GM12878 (cell line): ENCODE measurements around the gene ZNF644. TPM values are rescaled to one million over a fixed set of nuclear protein-coding genes. Genes with fewer than 3 reads are reported as not detected.

Experiments
- ATAC-seq: fragments of 200-7000 bp; cut with Tn5 transposase; 3 replicates; pipeline ENCODE4 v1.9.1; 2020; ENCODE audit warnings: mild to moderate bottlenecking, moderate library complexity
- BruUV-seq: library from RNA; stranded (reverse); fragments of 400-500 nt; replicated peaks from 2 replicates; lab custom pipeline; 2021; lab: Mats Ljungman, UMichigan
- CTCF ChIA-PET: fragments of 300-600 bp; sonication (Branson Sonifier 250); formaldehyde crosslinking; extraction: SDS; loops from one replicate; lab custom pipeline; 2021; ENCODE audit warnings: inconsistent platforms; lab: Yijun Ruan, JAX
- POLR2A ChIA-PET: fragments of 350-600 bp; formaldehyde crosslinking; extraction: SDS; loops from one replicate; lab custom pipeline; 2021; ENCODE audit warnings: inconsistent platforms; lab: Charles Lee
- RAD21 ChIA-PET: fragments of 300-600 bp; sonication (Branson Sonifier 250); formaldehyde crosslinking; loops from one replicate; lab custom pipeline; 2023; ENCODE audit warnings: antibody characterized with exemption; ENCODE audit not compliant: unreplicated experiment; lab: Charles Lee
- SMC1A ChIA-PET: fragments of 300-600 bp; sonication (Branson Sonifier 250); formaldehyde crosslinking; loops from one replicate; lab custom pipeline; 2023; ENCODE audit not compliant: unreplicated experiment, uncharacterized antibody; lab: Charles Lee
- DNase-seq: peaks from one replicate; pipeline ENCODE4 v3.0.0-alpha.2; 2011; ENCODE audit warnings: low read depth, low spot score
- FAIRE-seq: peaks from 3 replicates; lab custom pipeline; 2011; peaks lifted over from hg19 to GRCh38; lab: Jason Lieb, UNC
- H2AFZ ChIP-seq: 2 replicates; pipeline ENCODE4 v1.6.0; 2011; ENCODE audit warnings: low read depth, low read length, control low read depth; ENCODE audit not compliant: control insufficient read depth
- H3K27ac ChIP-seq: 2 replicates; pipeline ENCODE4 v1.5.1; 2011; ENCODE audit warnings: control low read depth; ENCODE audit not compliant: control insufficient read depth, insufficient read depth
- H3K27me3 ChIP-seq, 2 experiments: replicated peaks in 1 of 2; 2 replicates each; pipeline versions ENCODE4 v1.6.0 to v1.6.1; 2011; ENCODE audit warnings: low read length in 1 of 2; ENCODE audit not compliant: control insufficient read depth in 2 of 2, insufficient read depth in 2 of 2
- H3K36me3 ChIP-seq, 2 experiments: 2 replicates each; pipeline ENCODE4 v1.5.1; 2011; ENCODE audit warnings: low read length in 1 of 2; ENCODE audit not compliant: control insufficient read depth in 2 of 2, insufficient read depth in 2 of 2
- H3K4me1 ChIP-seq: 2 replicates; pipeline ENCODE4 v1.6.1; 2011; ENCODE audit warnings: mild to moderate bottlenecking, low read length, moderate library complexity, mixed read lengths; ENCODE audit not compliant: control insufficient read depth, insufficient read depth
- H3K4me2 ChIP-seq: 2 replicates; pipeline ENCODE4 v1.6.0; 2011; ENCODE audit warnings: control low read depth; ENCODE audit not compliant: control insufficient read depth, insufficient read depth
- H3K4me3 ChIP-seq: fragments of 200-600 bp; sonication (generic); 2 replicates; pipeline ENCODE4 v1.5.1; 2016
- H3K79me2 ChIP-seq: 2 replicates; pipeline ENCODE4 v1.6.0; 2011; ENCODE audit warnings: low read length; ENCODE audit not compliant: control insufficient read depth, insufficient read depth
- H3K9ac ChIP-seq: 2 replicates; pipeline ENCODE4 v1.8.0; 2011; ENCODE audit warnings: low read length, control low read depth, mixed read lengths; ENCODE audit not compliant: control insufficient read depth, insufficient read depth
- H3K9me3 ChIP-seq: replicated peaks from 3 replicates; pipeline ENCODE4 v1.5.1; 2011; ENCODE audit warnings: mild to moderate bottlenecking, low read length; ENCODE audit not compliant: control insufficient read depth, insufficient read depth
- H4K20me1 ChIP-seq: 2 replicates; pipeline ENCODE4 v1.6.0; 2011; ENCODE audit not compliant: control insufficient read depth, insufficient read depth
- ATF7 ChIP-seq: fragments of 450-650 bp; IDR thresholded peaks from 2 replicates; pipeline ENCODE4 v1.6.1; 2016; ENCODE audit warnings: low read depth, mild to moderate bottlenecking
- BACH1 ChIP-seq: fragments of 450-650 bp; IDR thresholded peaks from 2 replicates; pipeline ENCODE4 v1.6.1; 2017; ENCODE audit warnings: mild to moderate bottlenecking, borderline replicate concordance
- BMI1 ChIP-seq: fragments of 450-650 bp; IDR thresholded peaks from 2 replicates; pipeline ENCODE4 v1.6.1; 2016; ENCODE audit warnings: mild to moderate bottlenecking, moderate library complexity, borderline replicate concordance
- BRCA1 ChIP-seq: IDR thresholded peaks from 2 replicates; pipeline ENCODE4 v1.6.1; 2011; ENCODE audit warnings: low read depth, low read length, improper control_type of control experiment
- EZH2 ChIP-seq: IDR thresholded peaks from 2 replicates; pipeline ENCODE4 v1.6.1; 2012; ENCODE audit warnings: low read depth, mild to moderate bottlenecking, control low read depth, inconsistent platforms, low read length, borderline replicate concordance; ENCODE audit not compliant: control insufficient read depth
- MTA3 ChIP-seq: IDR thresholded peaks from 2 replicates; pipeline ENCODE4 v1.6.1; 2012; ENCODE audit warnings: low read length, inconsistent platforms, borderline replicate concordance
- RAD21 ChIP-seq: IDR thresholded peaks from 2 replicates; pipeline ENCODE4 v1.6.1; 2011; ENCODE audit warnings: mild to moderate bottlenecking, low read depth, low read length, moderate library complexity; ENCODE audit not compliant: insufficient read depth
- RFX5 ChIP-seq: IDR thresholded peaks from 2 replicates; pipeline ENCODE4 v1.6.1; 2011; ENCODE audit warnings: low read depth, low read length, improper control_type of control experiment
- SUZ12 ChIP-seq: fragments of 200-600 bp; sonication (generic); IDR thresholded peaks from one replicate; pipeline ENCODE4 v1.6.1; 2018; ENCODE audit warnings: antibody characterized with exemption, mild to moderate bottlenecking; ENCODE audit not compliant: unreplicated experiment
- TBL1XR1 ChIP-seq: IDR thresholded peaks from 2 replicates; pipeline ENCODE4 v1.6.1; 2012; ENCODE audit warnings: low read depth, low read length, improper control_type of control experiment
- WGBS: methylation state at CpG from one replicate; pipeline ENCODE4 v1.1.6; 2016; ENCODE audit warnings: low lambda C conversion rate; ENCODE audit not compliant: insufficient replicate concordance, insufficient coverage; ENCODE audit errors: missing lambda C conversion rate; 5-methylcytosine and 5-hydroxymethylcytosine counted together
- in situ Hi-C: fragments of 300-500 bp; cut with MboI; formaldehyde crosslinking; loops from 9 replicates; pipeline ENCODE4 v1.14.3; 2018; ENCODE audit warnings: mixed read lengths
- intact Hi-C: fragments of 100-400 bp; cut with micrococcal nuclease; formaldehyde crosslinking; loops from one replicate; pipeline ENCODE4 v1.14.2; 2022; ENCODE audit not compliant: unreplicated experiment
- polyA plus RNA-seq, 11 experiments: library from polyadenylated mRNA; depleted of rRNA in 4 of 11; unstranded in 6 of 11; stranded (reverse) in 5 of 11; fragments of >200 nt; fragmentation: Nextera tagmentation in 4 of 11; fragmentation: Illumina TruSeq in 1 of 11; extraction: Ambion mirVana in 4 of 11; extraction: Trizol in 1 of 11; gene quantifications; 1 replicate in 1 of 11; 2 replicates in 10 of 11; pipeline versions ENCODE4 v1.2.1 to v1.2.3, GENCODE V29; 2011 to 2016; ENCODE audit warnings: inconsistent platforms in 2 of 11, missing spikeins in 2 of 11, low read depth in 1 of 11
- total RNA-seq, 4 experiments: library from RNA; depleted of rRNA in 3 of 4; stranded (reverse); fragments of >200 nt in 3 of 4; fragmentation: Illumina TruSeq in 1 of 4; extraction: Trizol in 1 of 4; gene quantifications; 2 replicates each; pipeline versions ENCODE4 v1.2.1 to v1.2.3, GENCODE V29; 2013 to 2021
- TF ChIP-seq, protein P1 (sequence below): IDR thresholded peaks from 2 replicates; pipeline ENCODE4 v1.6.1; 2012; ENCODE audit warnings: low read depth, low read length, improper control_type of control experiment
- TF ChIP-seq, protein P2 (sequence below): fragments of 450-650 bp; formaldehyde crosslinking; IDR thresholded peaks from 2 replicates; pipeline ENCODE4 v1.5.0; 2022; ENCODE audit warnings: mild to moderate bottlenecking, missing genetic modification characterization

ZNF644 gene
- total and polyA plus RNA-seq, 10 of the 15 experiments (the other 5 are each of a cell fraction or from before 2014, with no cell fraction given): 17.7 to 55.3 (median 29.5) TPM

DNA sequence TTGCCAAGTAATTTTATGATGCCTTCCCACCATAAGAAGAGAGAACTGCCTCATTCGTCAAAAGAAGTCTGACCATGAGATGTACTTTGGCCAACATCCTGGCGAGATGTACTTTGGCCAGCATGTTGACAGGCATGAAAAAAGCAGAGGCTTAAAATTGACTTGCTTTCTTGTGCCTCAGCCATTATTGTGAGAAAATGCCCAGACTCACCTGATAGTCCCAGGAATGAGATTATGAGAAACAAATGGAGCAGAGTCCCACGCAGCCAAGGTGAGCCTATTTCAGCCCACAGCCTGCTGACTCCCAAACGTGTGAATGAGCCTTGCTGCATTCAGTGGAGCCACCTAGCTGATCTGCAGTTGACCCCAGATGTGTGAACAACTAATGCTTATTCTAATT, 43.5 kb upstream of the ZNF644 start:
- Histone ChIP-seq H3K79me2 (no peaks in the 10 kb centered on the region), H3K36me3 (no peaks in the 10 kb centered on the region), H3K27ac (no peak overlapping the region), H3K9ac (no peak overlapping the region), H2AFZ (no peak overlapping the region), H4K20me1 (no peaks in the 10 kb centered on the region), H3K4me2 (no peak overlapping the region), H3K4me1 (no peaks in the 10 kb centered on the region), H3K27me3 (no peaks in the 10 kb centered on the region), H3K9me3 (peaks cover 15% of the 10 kb centered on the region), H3K4me3 (no peak overlapping the region)
- ChIA-PET RAD21 (no interaction called here), POLR2A (no interaction called here), SMC1A (interaction anchor here (0.7 kb wide), 1 partner anchor 9 kb away, joined by 4 read pairs; no protein-coding TSS in a partner anchor), CTCF (interaction anchor here (0.6 kb wide), 1 partner anchor 46 kb away, joined by 4 read pairs; no protein-coding TSS in a partner anchor)
- TF ChIP-seq MTA3 (no peak), RFX5 (no peak), BACH1 (no peak), TBL1XR1 (no peak), EZH2 (no peak), ATF7 (no peak), BMI1 (no peak), BRCA1 (no peak), RAD21 (no peak), SUZ12 (no peak)
- TF ChIP-seq, protein P1, sequence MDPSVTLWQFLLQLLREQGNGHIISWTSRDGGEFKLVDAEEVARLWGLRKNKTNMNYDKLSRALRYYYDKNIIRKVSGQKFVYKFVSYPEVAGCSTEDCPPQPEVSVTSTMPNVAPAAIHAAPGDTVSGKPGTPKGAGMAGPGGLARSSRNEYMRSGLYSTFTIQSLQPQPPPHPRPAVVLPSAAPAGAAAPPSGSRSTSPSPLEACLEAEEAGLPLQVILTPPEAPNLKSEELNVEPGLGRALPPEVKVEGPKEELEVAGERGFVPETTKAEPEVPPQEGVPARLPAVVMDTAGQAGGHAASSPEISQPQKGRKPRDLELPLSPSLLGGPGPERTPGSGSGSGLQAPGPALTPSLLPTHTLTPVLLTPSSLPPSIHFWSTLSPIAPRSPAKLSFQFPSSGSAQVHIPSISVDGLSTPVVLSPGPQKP: no peak
- TF ChIP-seq, protein P2, sequence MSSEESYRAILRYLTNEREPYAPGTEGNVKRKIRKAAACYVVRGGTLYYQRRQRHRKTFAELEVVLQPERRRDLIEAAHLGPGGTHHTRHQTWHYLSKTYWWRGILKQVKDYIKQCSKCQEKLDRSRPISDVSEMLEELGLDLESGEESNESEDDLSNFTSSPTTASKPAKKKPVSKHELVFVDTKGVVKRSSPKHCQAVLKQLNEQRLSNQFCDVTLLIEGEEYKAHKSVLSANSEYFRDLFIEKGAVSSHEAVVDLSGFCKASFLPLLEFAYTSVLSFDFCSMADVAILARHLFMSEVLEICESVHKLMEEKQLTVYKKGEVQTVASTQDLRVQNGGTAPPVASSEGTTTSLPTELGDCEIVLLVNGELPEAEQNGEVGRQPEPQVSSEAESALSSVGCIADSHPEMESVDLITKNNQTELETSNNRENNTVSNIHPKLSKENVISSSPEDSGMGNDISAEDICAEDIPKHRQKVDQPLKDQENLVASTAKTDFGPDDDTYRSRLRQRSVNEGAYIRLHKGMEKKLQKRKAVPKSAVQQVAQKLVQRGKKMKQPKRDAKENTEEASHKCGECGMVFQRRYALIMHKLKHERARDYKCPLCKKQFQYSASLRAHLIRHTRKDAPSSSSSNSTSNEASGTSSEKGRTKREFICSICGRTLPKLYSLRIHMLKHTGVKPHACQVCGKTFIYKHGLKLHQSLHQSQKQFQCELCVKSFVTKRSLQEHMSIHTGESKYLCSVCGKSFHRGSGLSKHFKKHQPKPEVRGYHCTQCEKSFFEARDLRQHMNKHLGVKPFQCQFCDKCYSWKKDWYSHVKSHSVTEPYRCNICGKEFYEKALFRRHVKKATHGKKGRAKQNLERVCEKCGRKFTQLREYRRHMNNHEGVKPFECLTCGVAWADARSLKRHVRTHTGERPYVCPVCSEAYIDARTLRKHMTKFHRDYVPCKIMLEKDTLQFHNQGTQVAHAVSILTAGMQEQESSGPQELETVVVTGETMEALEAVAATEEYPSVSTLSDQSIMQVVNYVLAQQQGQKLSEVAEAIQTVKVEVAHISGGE: no peak
- no peak for FAIRE-seq
- no peak for ATAC-seq
- 77% methylated on average over 4 of the region's 4 CpGs for WGBS
- in situ Hi-C loops (no loop called here), intact Hi-C loops (loop anchor here (10.0 kb wide), 1 partner anchor 61 kb away; no protein-coding TSS in a partner anchor)
- no TSS peak for BruUV-seq
- no peak for DNase-seq
